ENCODE data around the gene NAT9.

Gene NAT9

DNA sequence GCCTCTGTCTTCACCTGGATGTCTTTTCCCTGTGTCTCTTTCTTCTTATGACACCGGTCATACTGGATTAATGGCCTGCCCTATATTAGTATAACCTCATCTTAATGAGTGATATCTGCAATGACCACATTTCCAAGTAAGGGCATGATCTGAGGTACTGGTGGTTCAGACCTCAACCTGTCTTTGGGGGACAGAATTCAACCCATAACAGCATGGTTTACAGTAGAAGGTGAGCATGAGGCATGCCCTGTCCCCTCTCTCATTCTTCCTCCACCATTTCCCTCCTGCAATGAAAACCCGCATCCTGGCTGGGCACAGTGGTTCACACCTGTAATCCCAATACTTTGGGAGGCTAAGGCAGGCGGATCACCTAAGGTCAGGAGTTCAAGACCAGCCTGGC lies 41.9 kb downstream of the NAT9 start:
- Histone ChIP-seq H3K79me2 (ENCODE audit: control insufficient read depth, insufficient read depth, low read length, unreplicated experiment) (no peaks in the 10 kb centered on the region), H3K27ac (ENCODE audit: low read depth, low read length) (no peak overlapping the region), H2AFZ (ENCODE audit: low read length, unreplicated experiment) (no peak overlapping the region), H3K36me3 (ENCODE audit: insufficient read depth, low read length) (no peaks in the 10 kb centered on the region), H3K4me1 (ENCODE audit: control insufficient read depth, insufficient read depth, low read length, unreplicated experiment) (no peaks in the 10 kb centered on the region), H3K4me3 (ENCODE audit: low read depth, low read length) (no peak overlapping the region), H3K27me3 (ENCODE audit: insufficient read depth, low read length) (peaks cover 59% of the 10 kb centered on the region)

- no peaks in the 10 kb centered on the region for H3K79me2 ChIP-seq (ENCODE audit: control insufficient read depth, insufficient read depth, low read length, unreplicated experiment)
- no peak overlapping the region for H3K4me3 ChIP-seq (ENCODE audit: low read depth, low read length)
- no peaks in the 10 kb centered on the region for H3K36me3 ChIP-seq (ENCODE audit: insufficient read depth, low read length)
- H3K27me3 ChIP-seq (ENCODE audit: insufficient read depth, low read length) = peaks cover 52% of the 10 kb centered on the region
- no peak overlapping the region for H3K27ac ChIP-seq (ENCODE audit: low read depth, low read length)
- no peaks in the 10 kb centered on the region for H3K4me1 ChIP-seq (ENCODE audit: control insufficient read depth, insufficient read depth, low read length, unreplicated experiment)
- H2AFZ ChIP-seq (ENCODE audit: low read length, unreplicated experiment) = no peak overlapping the region
Observed at GRCh38 chr17:74733365-74734122, 42.6 kb downstream of the NAT9 start.

GRCh38 chr17:74732042-74732867 lies 43.9 kb downstream of the NAT9 start:
- Histone ChIP-seq H3K27me3 (ENCODE audit: insufficient read depth, low read length) (peaks cover 39% of the 10 kb centered on the region), H3K4me3 (ENCODE audit: low read depth, low read length) (no peak overlapping the region), H3K36me3 (ENCODE audit: insufficient read depth, low read length) (no peaks in the 10 kb centered on the region), H3K4me1 (ENCODE audit: control insufficient read depth, insufficient read depth, low read length, unreplicated experiment) (no peaks in the 10 kb centered on the region), H2AFZ (ENCODE audit: low read length, unreplicated experiment) (no peak overlapping the region), H3K79me2 (ENCODE audit: control insufficient read depth, insufficient read depth, low read length, unreplicated experiment) (no peaks in the 10 kb centered on the region), H3K27ac (ENCODE audit: low read depth, low read length) (no peak overlapping the region)

DNA sequence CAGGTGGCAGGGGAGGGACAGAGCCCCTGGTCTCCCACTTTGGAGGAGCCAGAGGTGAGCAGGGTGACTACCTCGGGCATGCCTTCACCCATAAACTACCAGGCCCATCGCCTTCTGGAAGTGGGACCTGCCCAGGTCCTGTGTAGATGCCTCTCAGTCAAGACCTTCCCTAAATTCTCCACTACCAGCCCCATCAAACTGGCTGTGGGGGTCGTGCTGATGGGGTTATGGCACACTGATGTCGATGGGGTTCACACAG lies 44.9 kb downstream of the NAT9 start:
- Histone ChIP-seq H3K79me2 (ENCODE audit: control insufficient read depth, insufficient read depth, low read length, unreplicated experiment) (no peaks in the 10 kb centered on the region), H3K36me3 (ENCODE audit: insufficient read depth, low read length) (no peaks in the 10 kb centered on the region), H3K4me1 (ENCODE audit: control insufficient read depth, insufficient read depth, low read length, unreplicated experiment) (no peaks in the 10 kb centered on the region), H3K27ac (ENCODE audit: low read depth, low read length) (no peak overlapping the region), H3K27me3 (ENCODE audit: insufficient read depth, low read length) (peaks cover 32% of the 10 kb centered on the region), H3K4me3 (ENCODE audit: low read depth, low read length) (no peak overlapping the region), H2AFZ (ENCODE audit: low read length, unreplicated experiment) (no peak overlapping the region)

GRCh38 chr17:74730491-74731346 lies 45.4 kb downstream of the NAT9 start:
- Histone ChIP-seq H3K27ac (ENCODE audit: low read depth, low read length) (no peak overlapping the region), H3K27me3 (ENCODE audit: insufficient read depth, low read length) (peaks cover 29% of the 10 kb centered on the region), H3K4me3 (ENCODE audit: low read depth, low read length) (no peak overlapping the region), H2AFZ (ENCODE audit: low read length, unreplicated experiment) (no peak overlapping the region), H3K4me1 (ENCODE audit: control insufficient read depth, insufficient read depth, low read length, unreplicated experiment) (no peaks in the 10 kb centered on the region), H3K79me2 (ENCODE audit: control insufficient read depth, insufficient read depth, low read length, unreplicated experiment) (no peaks in the 10 kb centered on the region), H3K36me3 (ENCODE audit: insufficient read depth, low read length) (no peaks in the 10 kb centered on the region)

- no peaks in the 10 kb centered on the region for H3K4me1 ChIP-seq (ENCODE audit: control insufficient read depth, insufficient read depth, low read length, unreplicated experiment)
- H3K27ac ChIP-seq (ENCODE audit: low read depth, low read length) = no peak overlapping the region
- no peaks in the 10 kb centered on the region for H3K36me3 ChIP-seq (ENCODE audit: insufficient read depth, low read length)
- H3K4me3 ChIP-seq (ENCODE audit: low read depth, low read length) = no peak overlapping the region
- no peaks in the 10 kb centered on the region for H3K79me2 ChIP-seq (ENCODE audit: control insufficient read depth, insufficient read depth, low read length, unreplicated experiment)
- peaks cover 27% of the 10 kb centered on the region; the same call in 1 of the 2 replicates for H3K27me3 ChIP-seq (ENCODE audit: insufficient read depth, low read length)
- no peak overlapping the region for H2AFZ ChIP-seq (ENCODE audit: low read length, unreplicated experiment)
Observed at GRCh38 chr17:74729866-74730265, 46.3 kb downstream of the NAT9 start.

DNA sequence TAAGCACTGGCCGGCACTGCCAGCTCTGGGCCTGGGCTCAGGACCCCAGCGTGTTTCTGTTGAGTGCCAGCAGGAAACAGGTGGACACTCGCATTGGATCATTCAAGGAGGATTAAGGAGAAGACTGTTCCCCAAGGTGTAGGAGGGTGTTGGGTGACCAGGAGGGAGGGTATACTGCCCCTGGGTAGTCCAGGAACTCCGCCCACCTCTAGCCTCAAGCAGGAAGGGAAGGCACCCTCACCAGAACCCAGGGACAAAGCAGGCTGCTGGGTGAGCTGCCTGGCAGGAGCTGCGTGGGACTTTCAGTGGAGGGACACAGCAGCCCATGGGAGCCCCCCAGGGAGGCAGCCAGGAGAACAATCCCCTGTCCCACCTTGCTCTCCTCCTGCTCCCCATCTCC lies 46.8 kb downstream of the NAT9 start:
- Histone ChIP-seq H3K4me3 (ENCODE audit: low read depth, low read length) (no peak overlapping the region), H3K36me3 (ENCODE audit: insufficient read depth, low read length) (no peaks in the 10 kb centered on the region), H3K27me3 (ENCODE audit: insufficient read depth, low read length) (peaks cover 22% of the 10 kb centered on the region; the same call in 1 of the 2 replicates), H3K4me1 (ENCODE audit: control insufficient read depth, insufficient read depth, low read length, unreplicated experiment) (no peaks in the 10 kb centered on the region), H3K27ac (ENCODE audit: low read depth, low read length) (no peak overlapping the region), H3K79me2 (ENCODE audit: control insufficient read depth, insufficient read depth, low read length, unreplicated experiment) (no peaks in the 10 kb centered on the region), H2AFZ (ENCODE audit: low read length, unreplicated experiment) (no peak overlapping the region)

GRCh38 chr17:74728702-74729075 lies 47.5 kb downstream of the NAT9 start:
- Histone ChIP-seq H2AFZ (ENCODE audit: low read length, unreplicated experiment) (no peak overlapping the region), H3K36me3 (ENCODE audit: insufficient read depth, low read length) (no peaks in the 10 kb centered on the region), H3K27ac (ENCODE audit: low read depth, low read length) (no peak overlapping the region), H3K4me1 (ENCODE audit: control insufficient read depth, insufficient read depth, low read length, unreplicated experiment) (no peaks in the 10 kb centered on the region), H3K79me2 (ENCODE audit: control insufficient read depth, insufficient read depth, low read length, unreplicated experiment) (no peaks in the 10 kb centered on the region), H3K27me3 (ENCODE audit: insufficient read depth, low read length) (peaks cover 19% of the 10 kb centered on the region; the same call in 1 of the 2 replicates), H3K4me3 (ENCODE audit: low read depth, low read length) (no peak overlapping the region)

GRCh38 chr17:74728033-74728701 lies 48.0 kb downstream of the NAT9 start:
- Histone ChIP-seq H3K27ac (ENCODE audit: low read depth, low read length) (no peak overlapping the region), H2AFZ (ENCODE audit: low read length, unreplicated experiment) (no peak overlapping the region), H3K27me3 (ENCODE audit: insufficient read depth, low read length) (peaks cover 14% of the 10 kb centered on the region; the same call in 1 of the 2 replicates), H3K36me3 (ENCODE audit: insufficient read depth, low read length) (no peaks in the 10 kb centered on the region), H3K4me1 (ENCODE audit: control insufficient read depth, insufficient read depth, low read length, unreplicated experiment) (no peaks in the 10 kb centered on the region), H3K4me3 (ENCODE audit: low read depth, low read length) (no peak overlapping the region), H3K79me2 (ENCODE audit: control insufficient read depth, insufficient read depth, low read length, unreplicated experiment) (no peaks in the 10 kb centered on the region)

DNA sequence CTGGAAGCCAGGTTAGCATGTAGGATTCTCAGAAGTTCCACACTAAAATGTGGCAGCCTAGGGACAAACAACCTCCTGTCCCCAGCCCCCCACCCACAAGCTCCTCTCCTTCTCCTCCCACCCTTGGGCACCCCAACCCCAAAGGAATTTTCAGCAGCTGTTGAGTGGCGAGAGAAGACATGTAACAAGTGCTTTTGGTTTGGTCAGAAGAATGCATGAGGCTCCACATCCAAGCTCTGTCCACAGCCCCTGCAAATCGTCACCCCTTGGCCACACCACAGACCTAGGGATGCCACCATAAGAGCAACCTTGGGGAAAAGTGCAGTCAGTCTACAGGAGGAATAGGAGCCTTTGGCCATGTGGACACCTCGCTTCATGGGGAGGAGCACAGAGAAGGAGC lies 51.0 kb downstream of the NAT9 start:
- H3K4me3 ChIP-seq (ENCODE audit: low read depth, low read length) = no peak overlapping the region
- no peak overlapping the region for H2AFZ ChIP-seq (ENCODE audit: low read length, unreplicated experiment)
- H3K27me3 ChIP-seq (ENCODE audit: insufficient read depth, low read length) = peaks cover 38% of the 10 kb centered on the region
- no peaks in the 10 kb centered on the region for H3K36me3 ChIP-seq (ENCODE audit: insufficient read depth, low read length)
- H3K79me2 ChIP-seq (ENCODE audit: control insufficient read depth, insufficient read depth, low read length, unreplicated experiment) = no peaks in the 10 kb centered on the region
- no peaks in the 10 kb centered on the region for H3K4me1 ChIP-seq (ENCODE audit: control insufficient read depth, insufficient read depth, low read length, unreplicated experiment)
- no peak overlapping the region for H3K27ac ChIP-seq (ENCODE audit: low read depth, low read length)
